Measurements from ENCODE around the gene ATP2B3. TPM values are rescaled to one million over a fixed set of nuclear protein-coding genes. Genes with fewer than 3 reads are reported as not detected.

Gene ATP2B3
- total RNA-seq, 1 experiment from 2014 or later = 0.35 TPM

- no peaks in the 10 kb centered on the region for H3K23me2 ChIP-seq (ENCODE audit: insufficient read length, low read depth, low read length, poor library complexity, severe bottlenecking)
- no peaks in the 10 kb centered on the region for H3K79me1 ChIP-seq (ENCODE audit: insufficient read depth, low read depth, low read length, poor library complexity, severe bottlenecking)
- no peaks in the 10 kb centered on the region for H3K79me2 ChIP-seq (ENCODE audit: insufficient read depth, low read length)
- no peak overlapping the region for H2BK120ac ChIP-seq (ENCODE audit: low read depth, low read length, poor library complexity, severe bottlenecking)
- peaks cover 0 to 2% of the 10 kb centered on the region in 2 experiments; a peak in 1 of 4 replicates for H3K4me1 Mint-ChIP-seq
- no peak overlapping the region for H3K18ac ChIP-seq (ENCODE audit: insufficient read length, low read depth, low read length)
- H3K27ac ChIP-seq (ENCODE audit: insufficient read length, low read depth, low read length) = no peak overlapping the region
- H3T11ph ChIP-seq (ENCODE audit: low read length) = no peak overlapping the region
- H4K20me1 ChIP-seq (ENCODE audit: control insufficient read depth, insufficient read depth, insufficient read length) = no peaks in the 10 kb centered on the region
- no peak for TF ChIP-seq CTCF (conservative IDR thresholded peaks at IDR 0.05)
- no peak overlapping the region for H4K5ac ChIP-seq (ENCODE audit: insufficient read length, low read depth, low read length)
- H3K27me3 Mint-ChIP-seq (ENCODE audit: low read depth) = no peaks in the 10 kb centered on the region; the same call in none of the 2 replicates
- H3K36me3 Mint-ChIP-seq (ENCODE audit: insufficient read depth in 1 of 3, low read depth in 3 of 3) = peaks cover 0 to 4% (median 0%) of the 10 kb centered on the region in 3 experiments; a peak in 1 of 7 replicates
- no peak overlapping the region; the same call in 1 of the 2 replicates for H3K14ac ChIP-seq (ENCODE audit: insufficient read depth, low read length)
- no peak overlapping the region for H3K56ac ChIP-seq (ENCODE audit: insufficient read length, low read depth, low read length)
- H3K4me1 ChIP-seq (ENCODE audit: insufficient read depth, low read length) = no peaks in the 10 kb centered on the region
- no peak overlapping the region for H2BK12ac ChIP-seq (ENCODE audit: insufficient read length, low read depth, low read length)
- H3K23ac ChIP-seq (ENCODE audit: insufficient read length, low read depth, low read length) = no peak overlapping the region
- H2BK20ac ChIP-seq (ENCODE audit: low read depth, low read length, poor library complexity, severe bottlenecking) = no peak overlapping the region
- no peak for DNase-seq
- H2BK15ac ChIP-seq (ENCODE audit: low read depth, low read length) = no peak overlapping the region
- no peak overlapping the region for H3K9ac ChIP-seq (ENCODE audit: extremely low read depth, insufficient read length, low read length)
- H3K9me3 Mint-ChIP-seq = peaks cover 28 to 47% of the 10 kb centered on the region in 2 experiments
- H2AK5ac ChIP-seq (ENCODE audit: insufficient read length, low read length) = no peak overlapping the region
- no peak overlapping the region for H3K27ac Mint-ChIP-seq
- H2BK5ac ChIP-seq (ENCODE audit: insufficient read length, low read length) = no peak overlapping the region
- no CpG with 5 or more reads among the region's 10 CpGs for WGBS (ENCODE audit: extremely low coverage, insufficient read length, low lambda C conversion rate)
- no peak overlapping the region for H3K4ac ChIP-seq (ENCODE audit: low read depth, low read length)
- no peak overlapping the region for H3K4me3 Mint-ChIP-seq
- no peak overlapping the region for H4K8ac ChIP-seq (replicated peaks; ENCODE audit: insufficient read length, low read depth, low read length)
- H3K9me3 ChIP-seq (ENCODE audit: control insufficient read depth, low read depth, low read length) = peaks cover 14% of the 10 kb centered on the region
- no peaks in the 10 kb centered on the region for H3K27me3 ChIP-seq (ENCODE audit: insufficient read depth, low read length)
- H4K91ac ChIP-seq (ENCODE audit: insufficient read length, low read depth, low read length) = no peak overlapping the region
- no peak overlapping the region for H3K4me2 ChIP-seq (ENCODE audit: insufficient read depth, insufficient read length, low read length)
- H2AFZ ChIP-seq (ENCODE audit: low read length) = no peak overlapping the region
Observed at GRCh38 chrX:153486171-153486570, 31.3 kb upstream of the ATP2B3 start.

All from H9 (cell line).